ENCODE results near the gene NEUROD4.
"Not testable (repeated sequence)": the region's sequence is repeated elsewhere in the genome, so short reads cannot be mapped to it uniquely, and the experiment has no call there.

Gene NEUROD4

GRCh38 chr12:55019784-55020183 is at the start of gene NEUROD4:
Gene NEUROD4 (plus strand): TSS chr12:55019974. CDS start chr12:55026440, 6,466 bp downstream.
- peak; percentile 79 to 82 (median 79) for DNase-seq

DNA sequence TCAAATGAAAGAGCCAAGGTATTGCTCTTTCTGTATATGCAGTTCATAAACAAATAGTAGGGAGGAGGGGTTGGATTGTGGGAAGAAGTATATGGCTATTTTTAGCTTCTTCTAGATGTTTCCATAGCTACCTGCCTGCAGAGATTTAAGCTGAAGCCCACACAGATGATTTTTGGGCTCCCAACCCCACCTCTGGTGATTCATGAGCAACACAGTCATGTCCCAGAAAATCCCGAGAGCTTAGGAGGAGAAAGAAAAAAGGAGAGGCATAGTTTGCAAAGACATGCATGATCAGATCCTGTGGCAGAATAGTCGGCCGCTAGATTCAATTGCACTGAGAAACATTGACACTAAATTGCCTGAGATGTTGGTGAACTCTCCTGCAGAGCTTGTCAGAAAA is 49.0 kb upstream of the NEUROD4 start:
- no peak for DNase-seq

DNA sequence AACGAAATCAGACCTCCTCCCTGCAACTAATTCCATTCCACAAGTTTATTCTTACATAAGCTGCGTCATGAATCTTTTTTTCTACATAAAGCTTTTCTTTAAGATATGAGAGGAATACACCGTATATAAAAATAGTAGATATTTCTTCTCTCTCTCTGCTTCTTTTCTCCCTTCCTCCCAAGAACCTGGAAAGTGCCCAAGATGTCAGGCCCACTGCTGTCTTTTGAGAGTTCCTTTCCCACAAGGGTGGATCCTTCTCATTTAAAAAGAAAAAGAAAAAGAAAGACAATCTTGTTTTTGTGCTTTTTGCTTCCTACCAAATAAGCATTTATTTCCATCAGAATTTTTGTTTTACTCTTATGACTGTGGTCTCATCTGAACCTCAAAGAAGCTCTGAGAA is 46.2 kb upstream of the NEUROD4 start:
- DNase-seq, result no peak

GRCh38 chr12:54974279-54974678 is 45.5 kb upstream of the NEUROD4 start:
- DNase-seq, result no peak

GRCh38 chr12:54975272-54975671 is 44.5 kb upstream of the NEUROD4 start:
- no peak for DNase-seq

- no peak for DNase-seq
Measured at GRCh38 chr12:54975875-54976274, 43.9 kb upstream of the NEUROD4 start.

GRCh38 chr12:54977155-54977554 is 42.6 kb upstream of the NEUROD4 start:
- DNase-seq, result no peak

- DNase-seq, result no peak
Measured at GRCh38 chr12:54977857-54978256, 41.9 kb upstream of the NEUROD4 start.

GRCh38 chr12:54980341-54980740 is 39.4 kb upstream of the NEUROD4 start:
- DNase-seq, result no peak

DNA sequence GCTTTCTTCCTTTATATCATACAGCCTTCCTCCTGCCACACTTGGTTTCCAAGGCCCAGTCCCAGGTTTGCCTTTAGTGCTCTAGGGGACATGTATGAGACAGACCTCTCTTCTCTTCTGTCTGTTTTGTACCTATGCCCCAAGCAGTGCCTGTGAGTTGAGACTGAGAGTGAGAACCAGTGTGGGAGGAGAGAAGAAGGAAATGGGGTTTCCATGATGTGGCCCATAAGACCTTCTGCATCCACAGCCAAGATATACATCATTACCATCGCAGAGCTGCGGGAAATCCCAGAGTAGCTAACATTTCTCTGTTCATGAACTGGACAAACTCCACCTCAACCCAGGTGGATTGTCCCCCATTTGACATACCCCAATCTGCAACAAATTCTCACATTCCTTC is 38.0 kb upstream of the NEUROD4 start:
- DNase-seq, result peak in 1 of 3 donors; percentile 10

GRCh38 chr12:54983536-54984101 is 36.2 kb upstream of the NEUROD4 start:
- no peak for DNase-seq

- peak; percentile 79 to 83 (median 80) for DNase-seq
Measured at GRCh38 chr12:54984658-54985376, 35.0 kb upstream of the NEUROD4 start, which contains the start of gene TESPA1. Gene TESPA1 (minus strand): TSS chr12:54984762. CDS start chr12:54974562, 10,200 bp downstream.

GRCh38 chr12:54986773-54987172 is 33.0 kb upstream of the NEUROD4 start:
- not testable (repeated sequence) for DNase-seq

- DNase-seq, result no peak
Measured at GRCh38 chr12:54987611-54988231, 32.1 kb upstream of the NEUROD4 start.

DNA sequence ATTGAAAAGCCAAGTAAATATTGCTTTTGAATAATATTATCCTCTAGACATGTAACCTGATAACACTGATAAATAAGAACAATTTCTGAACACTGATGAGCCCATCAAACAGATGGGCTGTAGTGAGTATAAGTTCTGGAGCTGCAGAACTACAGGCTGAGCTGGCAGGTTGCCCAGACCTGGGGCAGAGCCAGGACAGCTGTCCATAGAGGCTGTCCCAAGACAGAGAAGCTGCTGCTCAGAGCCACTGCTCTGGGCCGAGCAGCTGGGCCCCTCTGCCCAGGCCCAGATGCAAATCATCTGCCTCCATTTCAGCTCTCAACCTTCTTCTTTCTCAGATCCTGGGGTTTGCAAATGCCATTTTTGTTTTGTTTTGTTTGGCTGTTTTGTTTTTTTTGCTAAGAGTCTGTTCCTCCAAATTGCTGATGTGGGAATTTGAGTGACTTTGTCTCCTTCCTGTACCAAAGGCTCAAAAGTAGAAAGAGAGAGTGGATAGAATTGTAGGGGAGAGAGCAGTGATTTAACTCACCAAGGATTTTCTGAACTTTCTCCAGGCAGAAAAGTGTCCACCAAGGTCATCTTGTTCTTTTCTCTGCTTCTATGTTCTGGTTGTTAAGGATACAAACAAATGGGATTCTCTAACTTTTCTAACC is 31.2 kb upstream of the NEUROD4 start:
- peak in 1 of 3 donors; percentile 51 for DNase-seq

- no peak for DNase-seq
Measured at GRCh38 chr12:54989829-54990228, 29.9 kb upstream of the NEUROD4 start.

DNA sequence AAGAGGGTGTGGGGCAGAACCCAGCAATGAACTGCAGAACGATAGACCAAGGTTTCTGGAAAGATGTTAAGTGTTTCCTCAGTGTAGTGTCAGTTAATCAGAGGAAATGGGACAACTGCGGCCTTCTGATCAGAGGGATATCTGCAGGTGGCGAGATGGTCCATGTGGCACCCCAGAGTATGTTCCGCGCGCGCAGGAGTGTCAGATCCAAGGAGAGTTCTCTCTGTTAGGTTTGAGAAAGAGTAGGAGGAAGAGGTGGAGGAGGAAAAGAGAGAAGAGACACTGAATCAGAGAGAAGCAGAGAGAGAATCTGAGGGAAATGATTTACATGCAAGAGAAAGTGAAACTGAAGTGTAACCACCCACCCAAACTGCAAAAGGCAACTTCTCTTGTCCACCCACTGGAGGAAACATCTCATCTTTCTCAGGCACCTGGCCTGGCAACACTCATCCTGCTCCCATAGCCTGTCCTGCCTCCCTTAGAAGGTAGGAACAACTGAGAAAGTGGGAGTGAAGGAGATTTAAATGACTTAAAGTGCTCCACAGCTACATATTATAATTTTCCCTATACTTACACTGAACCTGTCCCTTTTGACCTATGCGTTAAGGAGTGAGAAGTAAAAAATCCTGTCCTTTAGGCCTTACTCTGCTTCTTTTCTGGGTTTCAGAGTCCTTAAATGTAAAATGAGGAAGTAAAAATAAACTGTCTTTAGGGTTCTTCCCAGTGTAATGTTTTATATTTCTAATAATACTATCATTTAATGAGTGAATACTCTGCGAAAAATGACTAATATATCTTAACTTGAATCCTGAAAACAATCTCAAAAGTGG is 28.4 kb upstream of the NEUROD4 start:
- peak; percentile 50 to 72 (median 59) for DNase-seq

- no peak for DNase-seq
Measured at GRCh38 chr12:54991991-54992375, 27.8 kb upstream of the NEUROD4 start.

GRCh38 chr12:54993181-54993835 is 26.5 kb upstream of the NEUROD4 start:
- DNase-seq, result peak; percentile 72 to 83 (median 74)

- DNase-seq, result no peak
Measured at GRCh38 chr12:54996205-54996604, 23.6 kb upstream of the NEUROD4 start.

DNA sequence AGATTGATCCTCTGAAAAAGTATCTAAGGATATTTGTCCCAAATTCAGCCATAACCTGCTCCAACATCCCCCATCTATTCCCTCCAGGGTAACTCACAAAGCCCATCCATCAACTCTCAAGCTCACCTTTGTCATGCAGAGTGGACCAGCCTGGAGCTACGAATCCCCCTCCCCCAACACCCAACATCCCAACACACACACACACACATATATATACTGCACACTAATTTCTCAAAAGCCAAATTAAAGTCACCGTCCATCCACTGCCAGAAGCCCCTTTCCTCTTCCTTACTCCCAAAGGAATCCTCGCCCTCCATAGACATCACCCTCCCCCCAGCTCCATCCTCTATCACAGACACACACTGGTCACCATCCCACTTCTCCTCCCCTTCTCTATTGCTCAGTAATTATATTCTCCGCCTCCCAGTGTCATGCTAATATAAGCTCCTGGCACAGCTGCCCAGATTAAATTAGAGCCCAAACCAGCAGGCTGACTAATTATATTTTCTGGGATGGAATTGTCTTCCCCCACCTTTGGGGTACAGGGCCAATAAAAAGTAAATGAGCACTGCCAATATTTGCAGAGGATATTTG is 21.7 kb upstream of the NEUROD4 start:
- DNase-seq, result no peak
